ENCODE data around the gene FAM131B. TPM values are rescaled to one million over a fixed set of nuclear protein-coding genes. Genes with fewer than 3 reads are reported as not detected.
"Not testable (repeated sequence)": the region's sequence is repeated elsewhere in the genome, so short reads cannot be mapped to it uniquely, and the experiment has no call there.

Gene FAM131B
- total RNA-seq, 1 donor, result 3.2 TPM

- no peak overlapping the region for H3K4me3 ChIP-seq (ENCODE audit: low read depth, low read length)
- DNase-seq (ENCODE audit: low read depth), result no peak
- no peak for TF ChIP-seq CTCF (IDR thresholded peaks at IDR 0.05; ENCODE audit: insufficient read depth, low read length)
These were observed 45.1 kb upstream of the FAM131B start for GRCh38 chr7:143407287-143408251.

GRCh38 chr7:143406002-143406357, 43.5 kb upstream of the FAM131B start:
- no peak for TF ChIP-seq CTCF (IDR thresholded peaks at IDR 0.05; ENCODE audit: insufficient read depth, low read length)
- DNase-seq (ENCODE audit: low read depth), result no peak
- no peak overlapping the region for H3K4me3 ChIP-seq (ENCODE audit: low read depth, low read length)

GRCh38 chr7:143405173-143406001, 42.9 kb upstream of the FAM131B start:
- no peak overlapping the region for H3K4me3 ChIP-seq (ENCODE audit: low read depth, low read length)
- no peak for DNase-seq (ENCODE audit: low read depth)
- TF ChIP-seq CTCF (IDR thresholded peaks at IDR 0.05; ENCODE audit: insufficient read depth, low read length), result no peak

GRCh38 chr7:143402233-143402632, 39.7 kb upstream of the FAM131B start:
- not testable (repeated sequence) for DNase-seq (ENCODE audit: low read depth); H3K4me3 ChIP-seq (ENCODE audit: low read depth, low read length)

GRCh38 chr7:143401265-143401664, 38.8 kb upstream of the FAM131B start:
- TF ChIP-seq CTCF (IDR thresholded peaks at IDR 0.05; ENCODE audit: insufficient read depth, low read length), result no peak
- no peak for DNase-seq (ENCODE audit: low read depth)
- H3K4me3 ChIP-seq (ENCODE audit: low read depth, low read length), result no peak overlapping the region

- no peak for TF ChIP-seq CTCF (IDR thresholded peaks at IDR 0.05; ENCODE audit: insufficient read depth, low read length)
- DNase-seq (ENCODE audit: low read depth), result no peak
- H3K4me3 ChIP-seq (ENCODE audit: low read depth, low read length), result no peak overlapping the region
These were observed 37.1 kb upstream of the FAM131B start for GRCh38 chr7:143399642-143400041.

GRCh38 chr7:143399151-143399550, 36.6 kb upstream of the FAM131B start:
- no peak for TF ChIP-seq CTCF (IDR thresholded peaks at IDR 0.05; ENCODE audit: insufficient read depth, low read length)
- DNase-seq (ENCODE audit: low read depth), result no peak

More at GRCh38 chr7:143399151-143399550, 36.6 kb upstream of the FAM131B start:
- H3K4me3 ChIP-seq (ENCODE audit: low read depth, low read length), result no peak overlapping the region
